H1 (cell line): ENCODE measurements around the gene CSF3. TPM values are rescaled to one million over a fixed set of nuclear protein-coding genes. Genes with fewer than 3 reads are reported as not detected.
"Not testable (repeated sequence)": the region's sequence is repeated elsewhere in the genome, so short reads cannot be mapped to it uniquely, and the experiment has no call there.

Experiments used
- CTCF ChIA-PET: fragments of 300-600 bp; sonication (Branson Sonifier 250); formaldehyde crosslinking; loops from one replicate; lab custom pipeline; 2021; ENCODE audit not compliant: partially characterized antibody; lab: Charles Lee
- POLR2A ChIA-PET: fragments of 300-600 bp; sonication (Branson Sonifier 250); formaldehyde crosslinking; loops from one replicate; lab custom pipeline; 2021; ENCODE audit warnings: inconsistent platforms; ENCODE audit not compliant: partially characterized antibody; lab: Charles Lee
- DNase-seq, 2 experiments: peaks; one replicate each; pipeline versions ENCODE4 v3.0.0 to v3.0.0-alpha.2; 2010 to 2022; ENCODE audit warnings: low spot score in 2 of 2, low read depth in 1 of 2, mixed read lengths in 1 of 2
- FAIRE-seq: peaks from 2 replicates; lab custom pipeline; 2011; peaks lifted over from hg19 to GRCh38; lab: Jason Lieb, UNC
- H2AFZ ChIP-seq: 2 replicates; pipeline ENCODE4 v1.8.1; 2012; ENCODE audit warnings: low read length, inconsistent platforms
- H2AK5ac ChIP-seq: 2 replicates; pipeline ENCODE4 v1.6.1; 2013; ENCODE audit warnings: low read depth, low read length
- H2BK120ac ChIP-seq: replicated peaks from 2 replicates; pipeline ENCODE3; 2013; ENCODE audit warnings: low read depth, low read length, inconsistent platforms
- H2BK12ac ChIP-seq: 2 replicates; pipeline ENCODE4 v1.6.1; 2013; ENCODE audit warnings: low read depth, low read length
- H2BK15ac ChIP-seq: 2 replicates; pipeline ENCODE4 v1.6.1; 2013; ENCODE audit warnings: low read length
- H2BK20ac ChIP-seq: 2 replicates; pipeline ENCODE4 v1.6.1; 2013; ENCODE audit warnings: low read length
- H2BK5ac ChIP-seq: 2 replicates; pipeline ENCODE4 v1.6.1; 2013; ENCODE audit warnings: low read depth, low read length
- H3K14ac ChIP-seq: 2 replicates; pipeline ENCODE4 v1.6.1; 2013; ENCODE audit warnings: inconsistent platforms; ENCODE audit not compliant: insufficient read length
- H3K18ac ChIP-seq: 2 replicates; pipeline ENCODE4 v1.6.1; 2013; ENCODE audit warnings: low read length; ENCODE audit errors: extremely low read depth
- H3K23ac ChIP-seq: 2 replicates; pipeline ENCODE4 v1.6.1; 2013; ENCODE audit warnings: inconsistent platforms; ENCODE audit not compliant: insufficient read length
- H3K23me2 ChIP-seq: 2 replicates; pipeline ENCODE4 v1.6.1; 2013; ENCODE audit warnings: low read depth, low read length
- H3K27ac ChIP-seq: 2 replicates; pipeline ENCODE4 v1.6.1; 2011; ENCODE audit warnings: low read depth, low read length, inconsistent platforms
- H3K27me3 ChIP-seq, 4 experiments: replicated peaks in 1 of 4; 1 replicate in 1 of 4; 2 replicates in 3 of 4; pipeline versions ENCODE4 v1.6.1 to v1.8.1; 2011 to 2013; ENCODE audit warnings: low read length in 3 of 4, mild to moderate bottlenecking in 3 of 4, inconsistent platforms in 2 of 4, mixed read lengths in 2 of 4, moderate library complexity in 1 of 4; ENCODE audit not compliant: control insufficient read depth in 3 of 4, insufficient read depth in 3 of 4; ENCODE audit errors: extremely low read depth in 1 of 4
- H3K36me3 ChIP-seq, 4 experiments: 2 replicates each; pipeline versions ENCODE4 v1.6.1 to v1.8.1; 2011 to 2013; ENCODE audit warnings: mild to moderate bottlenecking in 4 of 4, low read length in 3 of 4, moderate library complexity in 2 of 4, control low read depth in 1 of 4, inconsistent platforms in 1 of 4; ENCODE audit not compliant: insufficient read depth in 4 of 4, control insufficient read depth in 2 of 4
- H3K4ac ChIP-seq: replicated peaks from 2 replicates; pipeline ENCODE3; 2013; ENCODE audit warnings: low read length, low read depth, mixed read lengths, inconsistent platforms; ENCODE audit not compliant: insufficient read length
- H3K4me1 ChIP-seq, 4 experiments: replicated peaks in 1 of 4; 1 replicate in 1 of 4; 2 replicates in 3 of 4; pipeline versions ENCODE4 v1.6.1 to v1.8.1; 2011 to 2013; ENCODE audit warnings: low read length in 3 of 4, inconsistent platforms in 2 of 4, mixed read lengths in 1 of 4; ENCODE audit not compliant: insufficient read depth in 4 of 4, control insufficient read depth in 3 of 4
- H3K4me2 ChIP-seq, 2 experiments: 2 replicates each; pipeline versions ENCODE4 v1.6.1 to v1.8.1; 2011 to 2013; ENCODE audit warnings: low read depth in 2 of 2, low read length in 2 of 2, control low read depth in 1 of 2, inconsistent platforms in 1 of 2, mild to moderate bottlenecking in 1 of 2; ENCODE audit not compliant: insufficient read depth in 1 of 2
- H3K4me3 ChIP-seq, 4 experiments: fragments of 200-600, 300-600 bp in 1 of 4; sonication (generic), shearing (Covaris generic), sonication (Bioruptor Twin) in 1 of 4; 2 replicates each; pipeline versions ENCODE4 v1.5.1 to v1.8.1; 2011 to 2016; ENCODE audit warnings: low read length in 4 of 4, low read depth in 3 of 4, control low read depth in 2 of 4, inconsistent platforms in 2 of 4, mild to moderate bottlenecking in 2 of 4, mixed read lengths in 1 of 4, moderate library complexity in 1 of 4; ENCODE audit not compliant: insufficient read depth in 2 of 4; ENCODE audit errors: extremely low read depth in 1 of 4
- H3K56ac ChIP-seq: replicated peaks from 2 replicates; pipeline ENCODE3; 2013; ENCODE audit warnings: low read depth, mild to moderate bottlenecking, mixed read lengths, low read length, inconsistent platforms; ENCODE audit not compliant: insufficient read length
- H3K79me1 ChIP-seq: 2 replicates; pipeline ENCODE4 v1.6.1; 2013; ENCODE audit warnings: low read depth, low read length, control low read depth
- H3K79me2 ChIP-seq, 2 experiments: 2 replicates each; pipeline versions ENCODE4 v1.6.1 to v1.8.1; 2012 to 2013; ENCODE audit warnings: low read length in 2 of 2, mild to moderate bottlenecking in 2 of 2, inconsistent platforms in 1 of 2; ENCODE audit not compliant: insufficient read depth in 2 of 2, control insufficient read depth in 1 of 2
- H3K9ac ChIP-seq, 4 experiments: replicated peaks in 1 of 4; 1 replicate in 1 of 4; 2 replicates in 3 of 4; pipeline versions ENCODE4 v1.6.1 to v1.8.1; 2011 to 2013; ENCODE audit warnings: low read depth in 3 of 4, low read length in 3 of 4, control low read depth in 2 of 4, mild to moderate bottlenecking in 2 of 4, moderate library complexity in 2 of 4, inconsistent platforms in 1 of 4; ENCODE audit errors: extremely low read depth in 1 of 4
- H3K9me3 ChIP-seq, 2 experiments: 2 replicates each; pipeline versions ENCODE4 v1.6.1 to v1.8.1; 2012 to 2013; ENCODE audit warnings: mild to moderate bottlenecking in 2 of 2, moderate library complexity in 2 of 2, control low read depth in 1 of 2, inconsistent platforms in 1 of 2, low read depth in 1 of 2, low read length in 1 of 2, mixed read lengths in 1 of 2; ENCODE audit not compliant: insufficient read depth in 2 of 2
- H4K20me1 ChIP-seq, 2 experiments: replicated peaks in 1 of 2; 2 replicates each; pipeline versions ENCODE3 to v1.8.1; 2011 to 2013; ENCODE audit warnings: inconsistent platforms in 2 of 2, low read length in 2 of 2, mild to moderate bottlenecking in 1 of 2; ENCODE audit not compliant: insufficient read depth in 2 of 2, control insufficient read depth in 1 of 2
- H4K5ac ChIP-seq: 2 replicates; pipeline ENCODE4 v1.6.1; 2013; ENCODE audit warnings: low read length, low read depth, mixed read lengths, inconsistent platforms; ENCODE audit not compliant: insufficient read length
- H4K8ac ChIP-seq: 2 replicates; pipeline ENCODE4 v1.8.0; 2013; ENCODE audit warnings: mild to moderate bottlenecking, moderate library complexity, low read length, inconsistent platforms; ENCODE audit not compliant: insufficient read depth; ENCODE audit errors: extremely low read depth
- H4K91ac ChIP-seq: replicated peaks from 2 replicates; pipeline ENCODE3; 2013; ENCODE audit warnings: low read length, mixed read lengths, inconsistent platforms; ENCODE audit not compliant: insufficient read length
- WGBS, 2 experiments: shearing (Covaris generic) in 1 of 2; methylation state at CpG; one replicate each; pipeline versions ENCODE4 v1.1.6 to v1.1.7; 2013 to 2015; ENCODE audit warnings: low lambda C conversion rate in 2 of 2, mixed read lengths in 2 of 2, inconsistent platforms in 1 of 2, low coverage in 1 of 2, missing lambda C conversion rate in 1 of 2; ENCODE audit not compliant: insufficient replicate concordance in 2 of 2, insufficient coverage in 1 of 2, insufficient read length in 1 of 2; ENCODE audit errors: extremely low coverage in 1 of 2, missing lambda C conversion rate in 1 of 2; 5-methylcytosine and 5-hydroxymethylcytosine counted together
- polyA plus RNA-seq, 7 experiments: library from polyadenylated mRNA; depleted of rRNA in 3 of 7; stranded (reverse) in 5 of 7; unstranded in 2 of 7; fragments of >200 nt in 5 of 7; fragments of 200-250 nt in 2 of 7; gene quantifications; 1 replicate in 5 of 7; 2 replicates in 1 of 7; 4 replicates in 1 of 7; pipeline versions ENCODE4 v1.2.1 to v1.2.3, GENCODE V29; 2011 to 2013; ENCODE audit warnings: missing spikeins in 2 of 7, mixed read lengths in 2 of 7
- total RNA-seq: library from RNA; stranded (reverse); fragmentation: NEBNext Ultra II Directional; extraction: Animal tissue kit (Norgen Biotek cat#: 25700); gene quantifications from 2 replicates; pipeline ENCODE4 v1.2.1, GENCODE V29; 2021

CSF3 gene
- total and polyA plus RNA-seq, 2 of the 8 experiments (the other 6 are each of a cell fraction or from before 2014, with no cell fraction given) = 0.03 TPM; not detected in 1

- not testable (repeated sequence) for H3K23me2 ChIP-seq, H4K91ac ChIP-seq, H4K5ac ChIP-seq, H2BK5ac ChIP-seq, H2BK15ac ChIP-seq, DNase-seq, H2AFZ ChIP-seq, H2BK12ac ChIP-seq, H3K4me3 ChIP-seq, H3K79me1 ChIP-seq, H3K36me3 ChIP-seq, H3K27me3 ChIP-seq, H2BK120ac ChIP-seq, H3K27ac ChIP-seq, H2BK20ac ChIP-seq, H3K56ac ChIP-seq, H3K79me2 ChIP-seq, H3K14ac ChIP-seq, H3K4me2 ChIP-seq, H2AK5ac ChIP-seq, H3K23ac ChIP-seq, H3K4me1 ChIP-seq, H3K18ac ChIP-seq, FAIRE-seq, H3K9me3 ChIP-seq, H3K4ac ChIP-seq, H3K9ac ChIP-seq, H4K20me1 ChIP-seq
- ChIA-PET POLR2A (interaction anchor here (0.7 to 1.8 kb wide), 5 partner anchors 13 to 145 kb away, joined by 3 to 5 read pairs (median 3); no protein-coding TSS in a partner anchor), CTCF (interaction anchor here (0.6 to 15.0 kb wide), 9 partner anchors 18 to 381 kb away, joined by 3 to 428 read pairs (median 7); no protein-coding TSS in a partner anchor)
- WGBS, 2 experiments = 96% methylated on average over 21 of the region's 22 CpGs; no CpG with 5 or more reads in 1 of the 2 experiments
- peak overlapping the region; percentile 14; the same call in 1 of the 2 replicates for H4K8ac ChIP-seq
Observed at GRCh38 chr17:40012017-40012647, 3.1 kb upstream of the CSF3 start.
